Large intestine (tissue), 3 donors: ENCODE measurements around the gene AGL. TPM values are rescaled to one million over a fixed set of nuclear protein-coding genes. Genes with fewer than 3 reads are reported as not detected.

Experiments used
- DNase-seq, 2 donors: peaks; one replicate each; pipeline versions ENCODE4 v3.0.0 to v3.0.0-alpha.2; 2013
- H3K27ac ChIP-seq: one replicate; pipeline ENCODE4 v1.5.1; 2013; ENCODE audit warnings: low read length
- H3K27me3 ChIP-seq: 2 replicates; pipeline ENCODE4 v1.6.1; 2013; ENCODE audit warnings: low read length; ENCODE audit not compliant: control insufficient read depth, insufficient read depth
- H3K36me3 ChIP-seq: 2 replicates; pipeline ENCODE4 v1.6.1; 2013; ENCODE audit warnings: low read length; ENCODE audit not compliant: control insufficient read depth, insufficient read depth
- H3K4me1 ChIP-seq: one replicate; pipeline ENCODE4 v1.6.1; 2013; ENCODE audit warnings: low read length; ENCODE audit not compliant: control insufficient read depth, insufficient read depth
- H3K4me3 ChIP-seq: one replicate; pipeline ENCODE4 v1.5.1; 2013; ENCODE audit warnings: low read length
- H3K9me3 ChIP-seq: one replicate; pipeline ENCODE4 v1.6.1; 2013; ENCODE audit warnings: mild to moderate bottlenecking, low read depth, low read length, moderate library complexity; ENCODE audit not compliant: control insufficient read depth
- WGBS: methylation state at CpG from one replicate; pipeline ENCODE4 v1.1.5; 2013; ENCODE audit warnings: low lambda C conversion rate; ENCODE audit not compliant: insufficient coverage; 5-methylcytosine and 5-hydroxymethylcytosine counted together
- polyA plus RNA-seq: library from polyadenylated mRNA; unstranded; fragments of 120-200 nt; gene quantifications from one replicate; pipeline ENCODE4 v1.2.1, GENCODE V29; 2013

Gene AGL
- polyA plus RNA-seq, 1 donor: 18.4 TPM

DNA sequence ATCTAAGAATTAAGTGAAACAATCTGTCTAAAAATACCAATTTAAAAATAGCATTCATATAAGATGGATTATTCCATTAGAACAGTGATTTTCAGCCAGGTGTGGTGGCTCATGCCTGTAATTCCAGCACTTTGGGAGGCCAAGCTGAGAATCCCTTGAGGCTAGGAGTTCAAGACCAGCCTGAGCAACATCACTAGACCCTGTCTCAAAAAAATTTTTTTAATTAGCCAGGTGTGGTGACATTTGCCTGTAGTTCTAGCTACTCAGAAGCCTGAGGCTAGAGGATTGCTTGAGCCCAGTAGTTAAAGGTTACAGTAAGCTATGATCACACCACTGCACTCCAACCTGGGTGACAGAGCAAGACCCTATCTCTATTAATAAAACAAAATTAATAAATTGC, 84.6 kb downstream of the AGL start:
- peaks cover 4% of the 10 kb centered on the region for H3K9me3 ChIP-seq
- DNase-seq: no peak
- no peaks in the 10 kb centered on the region for H3K36me3 ChIP-seq
- H3K27ac ChIP-seq: no peak overlapping the region
- no peaks in the 10 kb centered on the region for H3K27me3 ChIP-seq
- H3K4me3 ChIP-seq: no peak overlapping the region
- H3K4me1 ChIP-seq: no peaks in the 10 kb centered on the region

DNA sequence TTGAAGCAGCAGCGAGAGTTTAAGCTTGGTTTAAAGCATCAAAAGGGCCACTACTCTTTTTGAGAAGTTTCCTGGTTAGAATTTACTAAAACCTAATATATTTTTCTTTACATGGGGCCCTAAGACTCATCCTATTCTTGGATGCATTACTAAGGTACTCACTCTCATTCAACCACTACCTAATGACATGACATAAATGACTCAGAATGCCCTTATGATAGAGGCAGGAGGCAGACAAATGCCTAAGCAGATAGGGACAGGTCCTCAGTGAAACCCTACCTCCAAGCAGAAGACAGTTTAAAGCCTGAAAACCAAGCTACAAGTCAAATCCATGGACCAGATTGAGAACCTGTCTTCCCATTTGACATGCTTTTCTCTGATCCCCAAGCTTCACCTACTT, 85.4 kb downstream of the AGL start:
- WGBS: 80% methylated on average over 1 of the region's 1 CpG
- H3K27ac ChIP-seq: no peak overlapping the region
- no peak for DNase-seq

DNA sequence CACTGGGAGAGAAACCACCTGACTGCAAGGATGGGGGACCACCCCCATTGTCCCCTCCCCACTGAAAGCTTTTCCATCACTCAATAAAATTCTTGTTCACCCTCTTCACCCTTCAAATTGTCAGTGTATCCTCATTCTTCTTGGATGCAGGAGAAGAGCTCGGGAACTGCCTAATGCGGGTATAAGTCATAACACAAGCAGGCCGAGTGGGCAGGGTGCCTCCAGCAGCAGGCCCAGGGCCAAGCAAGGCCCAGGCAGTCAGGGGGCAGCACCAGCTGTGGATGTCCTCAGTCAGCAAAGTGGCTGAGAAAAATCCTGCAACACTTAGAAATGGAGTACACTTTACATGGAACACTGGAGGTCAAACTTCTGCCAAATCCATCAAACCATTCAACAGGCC, 85.9 kb downstream of the AGL start:
- H3K9me3 ChIP-seq: peaks cover 4% of the 10 kb centered on the region
- no peaks in the 10 kb centered on the region for H3K4me1 ChIP-seq
- no peak overlapping the region for H3K27ac ChIP-seq
- H3K4me3 ChIP-seq: no peak overlapping the region
- DNase-seq: no peak
- WGBS: no CpG with 5 or more reads among the region's 3 CpGs
- no peaks in the 10 kb centered on the region for H3K27me3 ChIP-seq
- no peaks in the 10 kb centered on the region for H3K36me3 ChIP-seq

More for the DNA sequence above, 85.4 kb downstream of the AGL start:
- Histone ChIP-seq H3K36me3 (no peaks in the 10 kb centered on the region), H3K27me3 (no peaks in the 10 kb centered on the region), H3K4me3 (no peak overlapping the region), H3K4me1 (no peaks in the 10 kb centered on the region), H3K9me3 (peaks cover 4% of the 10 kb centered on the region)

DNA sequence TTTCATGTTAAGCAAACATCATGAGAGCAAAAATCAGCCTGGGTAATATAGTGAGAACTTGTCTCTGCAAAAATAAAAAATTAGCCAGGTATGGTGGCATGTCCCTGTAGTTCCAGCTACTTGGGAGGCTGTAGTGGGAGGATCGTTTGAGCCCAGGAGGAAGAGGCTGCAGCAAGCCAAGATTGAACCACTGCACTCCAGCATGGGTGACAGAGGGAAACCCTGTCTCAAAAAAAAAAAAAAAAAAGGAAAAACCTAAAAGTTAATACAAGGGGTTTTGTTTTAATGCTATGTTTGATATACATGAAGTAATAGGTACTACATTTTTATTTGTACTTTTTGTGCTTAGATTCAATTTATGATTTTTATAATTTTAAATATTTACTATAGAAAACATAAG, 92.6 kb downstream of the AGL start:
- Histone ChIP-seq H3K9me3 (no peaks in the 10 kb centered on the region), H3K4me1 (peaks cover 2% of the 10 kb centered on the region), H3K36me3 (no peaks in the 10 kb centered on the region), H3K27me3 (no peaks in the 10 kb centered on the region), H3K27ac (no peak overlapping the region), H3K4me3 (no peak overlapping the region)
- WGBS: no CpG with 5 or more reads among the region's 1 CpG
- DNase-seq: no peak

DNA sequence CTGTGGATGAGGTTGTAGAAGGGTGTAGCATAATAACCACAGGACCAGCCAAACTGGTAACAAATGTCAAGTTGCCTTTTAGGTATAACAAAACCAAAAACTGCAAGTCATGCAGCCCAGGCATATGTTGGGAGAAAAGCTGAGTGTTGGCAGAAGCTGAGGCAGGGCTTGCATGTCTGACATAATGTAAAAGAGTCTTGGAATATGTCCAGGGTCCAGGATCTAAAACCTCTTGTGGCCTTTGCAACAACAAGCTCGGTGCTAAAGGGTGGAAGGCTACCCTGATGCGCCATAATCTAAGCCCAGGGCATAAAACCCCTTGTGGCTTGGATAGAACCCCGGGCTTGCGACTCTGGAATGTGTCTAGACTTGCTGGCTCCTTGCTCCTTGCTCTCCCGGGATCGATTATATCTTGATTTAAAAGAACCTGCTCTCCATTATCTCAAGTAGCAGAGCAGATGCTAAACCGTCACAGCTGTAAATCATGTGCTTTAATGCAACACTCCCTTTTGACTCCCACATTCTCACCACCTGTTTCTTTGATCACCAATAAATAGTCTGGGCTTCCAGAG, 93.1 kb downstream of the AGL start:
- peak in 1 of 2 donors; percentile 45 for DNase-seq
- no peaks in the 10 kb centered on the region for H3K9me3 ChIP-seq
- H3K4me3 ChIP-seq: no peak overlapping the region
- peaks cover 2% of the 10 kb centered on the region for H3K4me1 ChIP-seq
- WGBS: 11% methylated on average over 3 of the region's 7 CpGs
- no peaks in the 10 kb centered on the region for H3K36me3 ChIP-seq
- no peak overlapping the region for H3K27ac ChIP-seq
- H3K27me3 ChIP-seq: no peaks in the 10 kb centered on the region

DNA sequence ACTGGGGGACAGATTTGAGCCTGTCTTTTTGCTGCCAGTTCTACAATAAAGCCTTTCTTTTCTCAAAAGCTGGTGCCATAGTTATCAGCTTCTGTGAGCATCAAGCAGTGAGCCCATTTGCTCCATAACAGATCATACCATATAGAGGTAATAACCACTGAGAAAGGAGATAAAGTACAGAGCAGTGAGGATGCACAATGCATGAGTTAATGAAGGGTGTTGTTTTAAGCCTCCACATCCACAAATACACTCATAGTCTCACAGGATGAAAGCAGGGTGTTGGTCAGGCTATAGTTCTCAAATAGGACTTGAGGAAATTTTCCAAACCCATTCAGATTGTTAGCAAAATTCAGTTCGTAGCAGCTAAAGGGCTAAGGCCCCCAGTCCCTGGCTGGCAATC, 94.0 kb downstream of the AGL start:
- Histone ChIP-seq H3K4me3 (no peak overlapping the region), H3K27ac (no peak overlapping the region), H3K36me3 (no peaks in the 10 kb centered on the region), H3K9me3 (no peaks in the 10 kb centered on the region), H3K27me3 (no peaks in the 10 kb centered on the region), H3K4me1 (peaks cover 2% of the 10 kb centered on the region)
- WGBS: no CpG with 5 or more reads among the region's 1 CpG
- DNase-seq: peak in 1 of 2 donors; percentile 9

DNA sequence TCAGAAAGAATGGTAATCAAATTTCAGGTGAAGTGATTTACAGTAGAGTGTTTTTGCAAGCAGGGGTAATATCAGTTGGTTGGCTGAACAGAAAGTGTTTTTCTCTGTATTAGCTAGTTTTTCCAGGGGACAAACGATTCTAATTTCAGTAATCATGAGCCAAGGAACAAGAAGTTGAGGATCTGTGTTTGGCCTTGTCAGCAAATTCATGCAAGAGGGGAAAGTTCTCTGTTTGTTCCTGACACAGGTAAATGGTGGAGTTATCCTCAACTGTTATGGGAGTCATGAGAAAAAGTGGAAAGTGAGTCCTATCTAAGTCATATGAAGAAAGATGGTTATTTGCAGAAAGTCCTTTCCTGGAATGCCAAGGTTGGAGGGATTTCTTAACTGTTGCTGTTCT, 95.0 kb downstream of the AGL start:
- no CpG with 5 or more reads among the region's 1 CpG for whole genome bisulfite sequencing
- Histone ChIP-seq H3K4me1 (peaks cover 2% of the 10 kb centered on the region), H3K27me3 (no peaks in the 10 kb centered on the region), H3K9me3 (no peaks in the 10 kb centered on the region), H3K36me3 (no peaks in the 10 kb centered on the region), H3K27ac (no peak overlapping the region), H3K4me3 (no peak overlapping the region)
- DNase-seq: peak; percentile 20 to 54

DNA sequence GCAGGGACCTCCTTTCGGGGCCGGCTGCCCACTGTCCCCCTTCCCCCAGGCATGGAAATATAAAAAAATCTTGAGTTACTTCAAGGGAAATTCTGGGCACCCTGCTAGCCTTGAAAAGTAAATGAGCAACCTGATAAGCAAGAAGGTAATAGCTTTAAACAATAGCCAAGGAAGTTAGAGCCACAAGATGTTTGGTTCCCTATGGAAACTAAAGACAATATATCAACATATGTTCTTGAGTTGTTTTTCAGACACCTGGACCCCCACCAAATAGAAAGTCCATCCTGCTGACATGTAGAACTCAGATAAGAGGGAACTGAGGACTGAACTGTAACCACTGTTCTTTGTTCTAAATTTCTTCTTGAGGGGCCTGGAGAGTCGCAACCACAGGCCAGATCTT, 100.3 kb downstream of the AGL start:
- no CpG with 5 or more reads among the region's 3 CpGs for WGBS
- DNase-seq: peak in 1 of 2 donors; percentile 37

DNA sequence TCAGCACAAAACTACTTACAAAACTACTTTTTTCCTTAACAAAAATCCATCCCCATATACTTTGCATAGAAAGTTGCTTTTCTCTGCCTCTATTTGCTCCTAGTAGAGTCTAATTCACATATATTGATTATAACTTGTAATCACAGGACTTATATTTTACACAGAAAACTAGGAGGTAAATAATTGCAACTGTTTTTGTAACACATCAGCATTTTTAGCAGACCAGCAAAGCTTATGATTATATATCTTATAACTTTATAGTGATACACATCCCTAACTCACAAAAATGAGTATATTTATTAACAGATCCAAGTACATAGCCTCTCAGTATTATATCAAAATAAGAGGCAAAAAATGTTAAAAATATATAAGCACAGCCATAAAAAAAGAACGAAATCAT, 102.4 kb downstream of the AGL start:
- Histone ChIP-seq H3K27me3 (no peaks in the 10 kb centered on the region), H3K4me1 (no peaks in the 10 kb centered on the region), H3K27ac (no peak overlapping the region), H3K36me3 (no peaks in the 10 kb centered on the region), H3K4me3 (no peak overlapping the region), H3K9me3 (no peaks in the 10 kb centered on the region)
- DNase-seq: no peak
- 100% methylated on average over 1 of the region's 1 CpG for WGBS

More for the DNA sequence above, 100.3 kb downstream of the AGL start:
- Histone ChIP-seq H3K27me3 (no peaks in the 10 kb centered on the region), H3K4me1 (no peaks in the 10 kb centered on the region), H3K27ac (no peak overlapping the region), H3K4me3 (no peak overlapping the region), H3K36me3 (no peaks in the 10 kb centered on the region), H3K9me3 (no peaks in the 10 kb centered on the region)

DNA sequence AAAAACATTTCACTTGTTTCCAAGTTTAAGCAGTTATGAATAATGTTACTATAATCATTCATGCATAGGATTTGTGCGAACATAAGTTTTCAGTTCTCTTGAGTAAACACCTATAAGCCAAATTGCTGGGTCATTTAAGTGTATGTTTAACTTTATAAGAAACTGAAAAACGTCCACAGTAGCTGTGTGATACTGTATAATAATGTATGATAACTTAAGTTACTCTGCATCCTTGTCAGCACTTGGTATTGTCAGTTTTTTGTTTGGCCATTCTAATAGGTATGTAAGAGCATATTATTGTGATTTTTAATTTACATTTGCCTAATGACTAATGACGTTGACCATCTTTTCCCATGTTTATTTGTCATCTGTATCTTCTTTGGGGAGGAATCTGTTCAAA, 105.2 kb downstream of the AGL start:
- Histone ChIP-seq H3K9me3 (no peaks in the 10 kb centered on the region), H3K36me3 (no peaks in the 10 kb centered on the region), H3K4me1 (no peaks in the 10 kb centered on the region), H3K27me3 (no peaks in the 10 kb centered on the region), H3K4me3 (no peak overlapping the region), H3K27ac (no peak overlapping the region)
- 93% methylated on average over 2 of the region's 3 CpGs for WGBS
- DNase-seq: no peak

DNA sequence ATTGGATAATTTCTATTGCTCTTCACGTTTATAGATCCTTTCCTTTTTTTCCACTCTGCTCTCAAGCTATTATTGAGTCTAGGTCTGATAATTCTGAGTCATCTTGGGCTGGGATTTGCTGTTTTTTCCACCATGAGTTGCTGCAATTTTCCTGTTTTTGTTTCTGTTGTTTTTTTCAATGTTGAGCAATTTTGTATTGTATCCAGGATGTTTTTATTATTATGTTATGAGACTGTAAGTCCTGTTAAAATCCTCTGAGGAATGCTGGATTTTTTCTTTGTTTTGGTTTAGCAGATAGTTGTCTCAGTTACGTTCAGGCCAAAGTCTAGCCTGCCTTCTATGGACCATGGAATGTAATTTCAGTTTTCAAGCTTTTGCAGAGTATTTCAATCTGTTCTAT, 106.6 kb downstream of the AGL start:
- no peak overlapping the region for H3K4me3 ChIP-seq
- no peak overlapping the region for H3K27ac ChIP-seq
- peak in 1 of 2 donors; percentile 59 for DNase-seq
- no peaks in the 10 kb centered on the region for H3K36me3 ChIP-seq
- H3K4me1 ChIP-seq: no peaks in the 10 kb centered on the region
- no peaks in the 10 kb centered on the region for H3K9me3 ChIP-seq
- no peaks in the 10 kb centered on the region for H3K27me3 ChIP-seq
- WGBS: 0% methylated on average over 1 of the region's 2 CpGs
